ENCODE data around the gene SOX30. TPM values are rescaled to one million over a fixed set of nuclear protein-coding genes. Genes with fewer than 3 reads are reported as not detected.
A peak's percentile ranks its signal among the peaks of the same experiment; 100 is the strongest.
"Not testable (repeated sequence)": the region's sequence is repeated elsewhere in the genome, so short reads cannot be mapped to it uniquely, and the experiment has no call there.

Gene SOX30
- total RNA-seq: under 1 TPM in 1 of 3 donors, not detected in 2; 0.09 TPM
- 0.07 TPM for total RNA-seq (2013)

DNA sequence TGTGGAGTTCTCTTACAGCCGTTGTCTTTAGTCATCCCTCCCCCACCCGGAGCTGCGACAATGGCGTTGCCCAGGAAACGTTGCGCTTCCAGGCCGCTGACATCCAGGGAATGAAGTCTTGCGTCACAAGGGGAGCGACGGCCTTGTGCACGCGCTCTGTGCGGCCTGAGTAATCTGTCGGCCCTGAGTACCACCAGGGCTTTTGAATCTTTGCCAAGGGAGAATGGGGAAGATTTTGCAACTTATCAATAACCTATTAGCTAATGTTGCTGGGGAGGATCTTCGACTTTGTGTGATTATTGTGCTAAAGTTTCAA, at the start of gene SOX30:
Gene SOX30, minus strand, starts transcription at position 62 of the 316 bp plus-strand sequence. CDS start 360 bp downstream, outside the sequence.
- H3K27me3 Mint-ChIP-seq (ENCODE audit: low read depth in 2 of 2): peaks cover 6% of the 10 kb centered on the region in 2 donors
- peaks cover 3% of the 10 kb centered on the region for H3K9me3 ChIP-seq (ENCODE audit: control insufficient read depth, insufficient read depth, low read length)
- H3K9me3 Mint-ChIP-seq: no peaks in the 10 kb centered on the region
- H3K36me3 Mint-ChIP-seq: peaks cover 5% of the 10 kb centered on the region
- ATAC-seq: no peak
- H3K27ac Mint-ChIP-seq: peak within 1 kb of the TSS; percentile 22 to 76
- H3K27me3 ChIP-seq (ENCODE audit: control insufficient read depth, insufficient read depth, low read length): no peaks in the 10 kb centered on the region
- no peak within 1 kb of the TSS for H3K27ac ChIP-seq (ENCODE audit: low read length)
- peak within 1 kb of the TSS; percentile 27 for H3K4me3 ChIP-seq (ENCODE audit: low read length)
- TF ChIP-seq, protein P1, sequence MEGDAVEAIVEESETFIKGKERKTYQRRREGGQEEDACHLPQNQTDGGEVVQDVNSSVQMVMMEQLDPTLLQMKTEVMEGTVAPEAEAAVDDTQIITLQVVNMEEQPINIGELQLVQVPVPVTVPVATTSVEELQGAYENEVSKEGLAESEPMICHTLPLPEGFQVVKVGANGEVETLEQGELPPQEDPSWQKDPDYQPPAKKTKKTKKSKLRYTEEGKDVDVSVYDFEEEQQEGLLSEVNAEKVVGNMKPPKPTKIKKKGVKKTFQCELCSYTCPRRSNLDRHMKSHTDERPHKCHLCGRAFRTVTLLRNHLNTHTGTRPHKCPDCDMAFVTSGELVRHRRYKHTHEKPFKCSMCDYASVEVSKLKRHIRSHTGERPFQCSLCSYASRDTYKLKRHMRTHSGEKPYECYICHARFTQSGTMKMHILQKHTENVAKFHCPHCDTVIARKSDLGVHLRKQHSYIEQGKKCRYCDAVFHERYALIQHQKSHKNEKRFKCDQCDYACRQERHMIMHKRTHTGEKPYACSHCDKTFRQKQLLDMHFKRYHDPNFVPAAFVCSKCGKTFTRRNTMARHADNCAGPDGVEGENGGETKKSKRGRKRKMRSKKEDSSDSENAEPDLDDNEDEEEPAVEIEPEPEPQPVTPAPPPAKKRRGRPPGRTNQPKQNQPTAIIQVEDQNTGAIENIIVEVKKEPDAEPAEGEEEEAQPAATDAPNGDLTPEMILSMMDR (IDR thresholded peaks at IDR 0.05): no peak
- DNase-seq: no peak
- H3K36me3 ChIP-seq (ENCODE audit: control insufficient read depth, insufficient read depth, low read length): no peaks in the 10 kb centered on the region
- peaks cover 6% of the 10 kb centered on the region for H3K4me1 ChIP-seq (ENCODE audit: control insufficient read depth, insufficient read depth, low read length)
- intact Hi-C loops (cut with micrococcal nuclease): no loop called here
- 97% methylated on average over 14 of the region's 15 CpGs for WGBS (ENCODE audit: insufficient coverage)
- peak within 1 kb of the TSS; percentile 76 for H3K4me3 Mint-ChIP-seq
- H3K4me1 Mint-ChIP-seq: peaks cover 11 to 18% of the 10 kb centered on the region in 2 donors

DNA sequence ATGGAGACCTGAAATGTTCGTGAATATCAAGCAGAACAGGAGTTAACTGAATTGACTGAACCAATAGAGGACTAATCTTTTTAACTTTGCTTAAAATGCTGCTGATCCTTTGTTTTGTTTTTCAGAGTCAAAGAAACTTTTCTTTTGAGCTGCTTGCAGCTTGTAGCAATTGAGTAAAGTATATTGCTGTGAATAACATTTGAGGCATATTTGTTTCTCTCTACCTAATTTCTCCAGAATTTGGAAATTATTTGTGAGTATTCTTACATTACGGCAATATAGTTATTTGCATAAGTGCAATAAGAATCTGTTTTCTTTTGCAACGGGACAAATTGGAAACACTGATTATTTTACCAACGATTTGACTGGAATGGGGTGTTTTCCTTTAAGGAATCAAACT, 46.4 kb upstream of the SOX30 start:
- H3K9me3 ChIP-seq (ENCODE audit: control insufficient read depth, insufficient read depth, low read length); ATAC-seq; H3K4me3 Mint-ChIP-seq; DNase-seq; H3K36me3 Mint-ChIP-seq; H3K36me3 ChIP-seq (ENCODE audit: control insufficient read depth, insufficient read depth, low read length); H3K27ac Mint-ChIP-seq; H3K27me3 ChIP-seq (ENCODE audit: control insufficient read depth, insufficient read depth, low read length); intact Hi-C loops (cut with micrococcal nuclease); H3K4me1 ChIP-seq (ENCODE audit: control insufficient read depth, insufficient read depth, low read length); H3K27ac ChIP-seq (ENCODE audit: low read length); H3K4me1 Mint-ChIP-seq; H3K9me3 Mint-ChIP-seq; H3K4me3 ChIP-seq (ENCODE audit: low read length): not testable (repeated sequence)
- 79% methylated on average over 4 of the region's 4 CpGs for WGBS (ENCODE audit: insufficient coverage)
- peaks cover 9 to 14% of the 10 kb centered on the region in 2 donors for H3K27me3 Mint-ChIP-seq (ENCODE audit: low read depth in 2 of 2)

DNA sequence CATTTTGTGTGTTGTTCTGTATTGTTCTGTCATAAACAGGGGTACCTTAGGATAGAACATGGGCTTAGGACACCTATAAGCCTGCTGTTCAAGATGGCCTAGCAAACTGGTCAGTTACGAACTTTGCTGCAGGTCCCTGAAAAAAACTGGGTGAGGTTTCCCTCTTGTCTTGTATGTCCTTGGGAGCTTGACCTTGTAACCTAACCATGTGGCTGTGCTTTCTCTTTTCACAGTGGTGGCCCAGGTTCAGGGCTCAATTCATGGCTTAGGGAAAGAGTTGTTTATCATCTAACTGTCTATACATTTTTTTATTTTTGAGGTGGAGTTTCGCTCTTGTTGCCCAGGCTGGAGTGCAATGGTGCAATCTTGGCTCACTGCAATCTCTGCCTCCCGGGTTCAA, 43.9 kb upstream of the SOX30 start:
- 96% methylated on average over 2 of the region's 3 CpGs for WGBS (ENCODE audit: insufficient coverage)
- H3K4me3 ChIP-seq (ENCODE audit: low read length); H3K27ac Mint-ChIP-seq; H3K4me3 Mint-ChIP-seq; H3K9me3 ChIP-seq (ENCODE audit: control insufficient read depth, insufficient read depth, low read length); H3K27me3 ChIP-seq (ENCODE audit: control insufficient read depth, insufficient read depth, low read length); H3K4me1 ChIP-seq (ENCODE audit: control insufficient read depth, insufficient read depth, low read length); H3K36me3 ChIP-seq (ENCODE audit: control insufficient read depth, insufficient read depth, low read length); intact Hi-C loops (cut with micrococcal nuclease); DNase-seq; ATAC-seq; H3K9me3 Mint-ChIP-seq; H3K4me1 Mint-ChIP-seq; H3K36me3 Mint-ChIP-seq; H3K27ac ChIP-seq (ENCODE audit: low read length): not testable (repeated sequence)
- peaks cover 6 to 17% of the 10 kb centered on the region in 2 donors for H3K27me3 Mint-ChIP-seq (ENCODE audit: low read depth in 2 of 2)

DNA sequence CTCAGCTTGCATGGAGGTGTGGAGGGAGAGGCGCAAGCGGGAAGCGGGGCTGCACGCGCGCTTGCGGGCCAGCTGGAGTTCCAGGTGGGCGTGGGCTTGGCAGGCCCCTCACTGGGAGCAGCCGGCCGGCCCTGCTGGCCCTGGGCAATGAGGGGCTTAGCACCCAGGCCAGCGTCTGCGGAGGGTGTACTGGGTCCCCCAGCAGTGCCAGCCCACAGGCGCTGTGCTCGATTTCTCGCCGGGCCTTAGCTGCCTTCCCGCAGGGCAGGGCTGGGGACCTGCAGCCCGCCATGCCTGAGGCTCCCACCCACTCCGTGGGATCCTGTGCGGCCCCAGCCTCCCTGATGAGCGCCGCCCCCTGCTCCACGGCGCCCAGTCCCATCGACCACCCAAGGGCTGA, 41.6 kb upstream of the SOX30 start:
- intact Hi-C loops (cut with micrococcal nuclease); H3K36me3 Mint-ChIP-seq; H3K4me1 Mint-ChIP-seq: not testable (repeated sequence)

DNA sequence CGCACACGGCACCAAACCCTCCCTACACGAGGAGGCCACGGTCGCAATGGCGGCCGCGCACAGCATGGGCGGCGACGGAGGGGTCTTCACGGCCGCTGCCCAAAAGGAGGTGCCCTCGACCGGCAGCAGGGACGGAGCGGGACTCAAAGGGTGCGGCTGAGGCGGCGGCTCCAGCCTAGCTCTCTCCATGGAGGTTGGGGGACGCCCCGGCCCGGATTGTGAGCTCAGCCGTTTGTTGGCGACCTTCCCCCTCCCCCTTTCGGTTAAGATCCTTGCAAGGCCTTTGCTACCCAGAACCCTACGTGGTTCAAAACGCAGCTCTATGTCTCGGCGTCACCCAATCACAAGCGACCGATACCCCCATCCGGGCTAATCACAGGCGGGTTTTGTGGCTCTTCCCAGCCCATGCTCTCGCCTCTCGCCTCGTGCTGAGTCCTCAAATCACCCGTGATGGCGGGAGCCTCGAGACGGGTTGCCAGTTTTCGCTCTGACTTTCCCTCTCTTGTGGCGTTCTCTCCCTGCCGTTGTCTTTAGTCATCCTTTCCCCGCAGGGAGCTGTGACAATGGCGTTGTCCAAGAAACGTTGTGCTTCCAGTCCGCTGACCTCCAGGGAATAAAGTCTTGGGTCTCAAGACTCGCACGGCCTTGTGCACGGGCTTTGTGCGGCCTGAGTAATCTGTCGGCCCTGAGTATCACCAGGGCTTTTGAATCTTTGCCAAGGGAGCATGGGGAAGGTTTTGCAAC, 38.6 kb upstream of the SOX30 start:
- no peak overlapping the region for H3K27ac ChIP-seq (ENCODE audit: low read length)
- no peaks in the 10 kb centered on the region for H3K9me3 ChIP-seq (ENCODE audit: control insufficient read depth, insufficient read depth, low read length)
- ATAC-seq (no peak), DNase-seq (no peak)
- no peaks in the 10 kb centered on the region for H3K36me3 ChIP-seq (ENCODE audit: control insufficient read depth, insufficient read depth, low read length)
- H3K27me3 Mint-ChIP-seq (ENCODE audit: low read depth in 2 of 2): peaks cover 12% of the 10 kb centered on the region in 2 donors
- no peaks in the 10 kb centered on the region for H3K4me1 ChIP-seq (ENCODE audit: control insufficient read depth, insufficient read depth, low read length)
- no peaks in the 10 kb centered on the region for H3K27me3 ChIP-seq (ENCODE audit: control insufficient read depth, insufficient read depth, low read length)
- no peaks in the 10 kb centered on the region for H3K4me1 Mint-ChIP-seq
- no peak overlapping the region for H3K27ac Mint-ChIP-seq
- no peak overlapping the region for H3K4me3 ChIP-seq (ENCODE audit: low read length)
- no peak overlapping the region for H3K4me3 Mint-ChIP-seq
- intact Hi-C loops (cut with micrococcal nuclease): no loop called here
- TF ChIP-seq, protein P1 (IDR thresholded peaks at IDR 0.05): no peak
- no peaks in the 10 kb centered on the region for H3K9me3 Mint-ChIP-seq
- H3K36me3 Mint-ChIP-seq: no peaks in the 10 kb centered on the region
- WGBS (ENCODE audit: insufficient coverage): 72% methylated on average over 53 of the region's 53 CpGs

More for the DNA sequence above, 41.6 kb upstream of the SOX30 start:
- not testable (repeated sequence) for ATAC-seq; H3K27ac ChIP-seq (ENCODE audit: low read length); H3K4me3 Mint-ChIP-seq; H3K9me3 ChIP-seq (ENCODE audit: control insufficient read depth, insufficient read depth, low read length); H3K9me3 Mint-ChIP-seq; H3K27ac Mint-ChIP-seq; H3K27me3 ChIP-seq (ENCODE audit: control insufficient read depth, insufficient read depth, low read length); H3K36me3 ChIP-seq (ENCODE audit: control insufficient read depth, insufficient read depth, low read length); H3K4me1 ChIP-seq (ENCODE audit: control insufficient read depth, insufficient read depth, low read length); DNase-seq; H3K4me3 ChIP-seq (ENCODE audit: low read length)
- 97% methylated on average over 25 of the region's 25 CpGs for WGBS (ENCODE audit: insufficient coverage)
- H3K27me3 Mint-ChIP-seq (ENCODE audit: low read depth in 2 of 2): peaks cover 12 to 16% of the 10 kb centered on the region in 2 donors
